Muscle layer of colon (tissue), 2 donors: ENCODE measurements around the gene UNC5A.

ENCODE experiments used
- H3K27ac ChIP-seq: one replicate; pipeline ENCODE4 v1.7.0; 2013; ENCODE audit warnings: low read depth, mild to moderate bottlenecking, low read length, moderate library complexity
- H3K27me3 ChIP-seq, 2 donors: one replicate each; pipeline ENCODE4 v1.7.0; 2013; ENCODE audit warnings: low read length in 2 of 2, mild to moderate bottlenecking in 2 of 2; ENCODE audit not compliant: insufficient read depth in 2 of 2, control insufficient read depth in 1 of 2
- H3K36me3 ChIP-seq: one replicate; pipeline ENCODE4 v1.7.0; 2013; ENCODE audit warnings: mild to moderate bottlenecking, low read length; ENCODE audit not compliant: insufficient read depth
- H3K4me1 ChIP-seq: one replicate; pipeline ENCODE4 v1.7.0; 2013; ENCODE audit warnings: mild to moderate bottlenecking, low read length; ENCODE audit not compliant: insufficient read depth
- H3K4me3 ChIP-seq, 2 donors: one replicate each; pipeline ENCODE4 v1.7.0; 2013; ENCODE audit warnings: low read length in 2 of 2, low read depth in 1 of 2, mild to moderate bottlenecking in 1 of 2, moderate library complexity in 1 of 2
- H3K9ac ChIP-seq: one replicate; pipeline ENCODE4 v1.7.0; 2013; ENCODE audit warnings: low read length
- H3K9me3 ChIP-seq: one replicate; pipeline ENCODE4 v1.7.0; 2013; ENCODE audit warnings: mild to moderate bottlenecking, low read length
- donor health status: abdominal sarcoma.
- donor health status: Adenocarcinoma of cecum.

The UNC5A gene

DNA sequence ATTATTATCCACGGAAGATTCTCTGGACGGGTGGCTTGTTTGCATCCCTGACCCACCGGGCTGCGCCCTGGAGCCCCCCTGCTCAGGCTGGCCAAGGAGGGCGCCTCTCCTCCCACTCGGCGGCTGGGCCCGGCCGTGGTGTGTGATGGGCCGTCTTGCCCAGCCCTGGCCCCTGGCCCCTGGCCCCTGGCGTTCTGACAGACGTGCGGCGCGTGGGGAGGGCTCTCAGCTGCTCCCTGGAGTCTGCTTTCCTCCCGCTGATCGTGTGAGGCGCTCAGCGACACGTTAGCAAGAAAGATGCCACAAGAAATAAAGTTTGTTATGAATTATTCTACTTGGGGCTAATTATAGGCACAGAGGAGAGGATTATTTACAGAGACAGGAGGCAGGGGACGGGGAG is 33.3 kb downstream of the UNC5A start:
- Histone ChIP-seq H3K9ac (no peak overlapping the region), H3K4me3 (no peak overlapping the region), H3K4me1 (no peaks in the 10 kb centered on the region), H3K36me3 (no peaks in the 10 kb centered on the region), H3K9me3 (no peaks in the 10 kb centered on the region), H3K27ac (no peak overlapping the region), H3K27me3 (peaks cover 0 to 26% of the 10 kb centered on the region in 2 donors)

- no peak overlapping the region for H3K4me3 ChIP-seq
- H3K4me1 ChIP-seq: no peaks in the 10 kb centered on the region
- no peaks in the 10 kb centered on the region for H3K9me3 ChIP-seq
- H3K9ac ChIP-seq: no peak overlapping the region
- H3K27me3 ChIP-seq: peaks cover 0 to 32% of the 10 kb centered on the region in 2 donors
- no peaks in the 10 kb centered on the region for H3K36me3 ChIP-seq
- no peak overlapping the region for H3K27ac ChIP-seq
These were observed 33.9 kb downstream of the UNC5A start for GRCh38 chr5:176844281-176844680.

DNA sequence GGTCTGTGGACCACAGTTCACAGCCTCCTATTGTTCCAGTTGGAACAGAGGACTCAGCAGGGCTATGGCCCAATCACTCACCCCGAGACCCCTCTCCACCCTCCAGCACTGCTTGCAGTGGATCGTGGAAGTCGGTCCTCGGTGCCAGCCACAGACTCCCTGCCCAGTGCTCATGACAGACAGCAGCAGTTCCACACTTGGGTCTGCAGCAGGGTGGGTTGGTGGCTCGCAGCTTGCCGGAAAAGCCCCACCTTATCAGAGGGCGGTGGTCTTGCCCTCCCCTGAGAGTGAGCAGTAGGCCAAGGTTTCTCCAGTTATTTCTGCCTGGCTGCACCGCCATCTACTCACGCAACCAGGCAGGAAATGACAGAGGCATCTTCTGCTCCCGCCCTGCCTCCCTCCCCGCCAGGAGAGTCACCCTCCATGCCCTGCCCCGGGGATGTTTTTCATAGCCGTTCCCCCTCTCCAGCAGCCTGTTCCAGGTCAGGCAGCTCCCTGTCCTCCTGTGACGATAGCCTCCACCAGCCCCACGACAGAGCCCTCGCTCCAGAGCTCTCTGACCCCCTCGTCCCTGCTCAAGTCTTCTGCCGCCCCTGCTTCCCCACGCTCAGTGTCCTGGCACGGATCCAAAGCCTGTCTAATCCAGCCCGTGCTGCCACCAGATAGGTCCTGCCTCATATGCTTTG is 34.5 kb downstream of the UNC5A start:
- peaks cover 0 to 36% of the 10 kb centered on the region in 2 donors for H3K27me3 ChIP-seq
- H3K4me1 ChIP-seq: no peaks in the 10 kb centered on the region
- H3K4me3 ChIP-seq: no peak overlapping the region
- no peaks in the 10 kb centered on the region for H3K36me3 ChIP-seq
- no peak overlapping the region for H3K27ac ChIP-seq
- no peaks in the 10 kb centered on the region for H3K9me3 ChIP-seq
- H3K9ac ChIP-seq: no peak overlapping the region

GRCh38 chr5:176845392-176845713 is 35.0 kb downstream of the UNC5A start:
- Histone ChIP-seq H3K36me3 (no peaks in the 10 kb centered on the region), H3K27ac (no peak overlapping the region), H3K27me3 (peaks cover 0 to 36% of the 10 kb centered on the region in 2 donors)

GRCh38 chr5:176846335-176847140 is 36.2 kb downstream of the UNC5A start:
- Histone ChIP-seq H3K36me3 (no peaks in the 10 kb centered on the region), H3K4me1 (no peaks in the 10 kb centered on the region), H3K4me3 (no peak overlapping the region), H3K9me3 (no peaks in the 10 kb centered on the region), H3K27ac (no peak overlapping the region), H3K27me3 (peaks cover 0 to 31% of the 10 kb centered on the region in 2 donors), H3K9ac (no peak overlapping the region)

More at GRCh38 chr5:176845392-176845713, 35.0 kb downstream of the UNC5A start:
- Histone ChIP-seq H3K9me3 (no peaks in the 10 kb centered on the region), H3K9ac (no peak overlapping the region), H3K4me3 (no peak overlapping the region), H3K4me1 (no peaks in the 10 kb centered on the region)

DNA sequence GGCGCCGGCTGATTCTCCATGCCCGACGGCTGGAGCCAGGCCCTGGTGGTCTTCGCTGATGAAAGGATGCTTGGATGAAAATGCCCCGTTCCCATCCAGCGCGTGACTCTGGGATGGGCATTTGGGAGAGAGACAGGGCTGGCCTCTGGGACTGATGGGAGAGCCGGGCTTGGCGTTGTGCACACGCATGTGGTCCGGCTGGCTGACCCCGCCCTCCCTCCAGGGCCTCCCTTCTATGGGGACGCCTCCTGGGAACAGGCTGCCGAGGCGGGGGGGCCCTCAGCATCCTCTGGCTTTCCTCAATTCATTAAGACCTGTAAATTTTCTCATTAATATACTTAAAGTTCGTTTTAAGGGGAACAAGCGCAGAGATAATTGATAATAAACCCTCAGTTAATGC is 36.8 kb downstream of the UNC5A start:
- Histone ChIP-seq H3K4me1 (no peaks in the 10 kb centered on the region), H3K9ac (no peak overlapping the region), H3K36me3 (no peaks in the 10 kb centered on the region), H3K4me3 (no peak overlapping the region), H3K27me3 (peaks cover 0 to 31% of the 10 kb centered on the region in 2 donors), H3K9me3 (no peaks in the 10 kb centered on the region), H3K27ac (no peak overlapping the region)

DNA sequence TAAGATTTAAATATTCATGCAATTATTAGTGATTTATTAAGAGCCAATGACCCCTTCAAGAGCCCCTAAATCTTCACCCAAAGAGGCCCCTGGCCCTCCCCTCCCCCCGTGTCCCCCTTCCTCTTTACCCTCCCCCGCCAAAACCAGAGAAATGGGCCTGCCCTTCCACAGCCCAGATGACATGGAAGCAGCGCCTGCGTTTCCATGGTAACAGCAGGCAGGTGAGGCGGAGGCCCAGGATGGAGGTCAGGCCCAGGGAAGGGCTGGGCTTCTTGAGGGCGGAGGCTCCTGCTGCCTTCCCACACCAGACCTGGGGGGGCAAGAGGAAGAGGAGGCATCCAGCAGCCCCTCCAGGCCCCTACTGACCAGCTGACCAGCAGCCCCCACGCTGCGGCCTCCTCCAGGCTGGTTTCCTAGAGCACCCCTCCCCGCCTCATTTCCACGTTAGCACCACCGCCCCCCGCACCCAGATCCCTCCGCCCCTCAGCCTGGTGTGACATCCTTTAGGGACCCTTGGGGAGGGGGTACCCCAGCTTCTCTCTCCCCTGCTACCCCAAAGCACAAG is 37.4 kb downstream of the UNC5A start:
- Histone ChIP-seq H3K27ac (no peak overlapping the region), H3K9ac (no peak overlapping the region), H3K4me3 (no peak overlapping the region), H3K9me3 (no peaks in the 10 kb centered on the region), H3K27me3 (peaks cover 0 to 31% of the 10 kb centered on the region in 2 donors), H3K36me3 (no peaks in the 10 kb centered on the region), H3K4me1 (no peaks in the 10 kb centered on the region)

DNA sequence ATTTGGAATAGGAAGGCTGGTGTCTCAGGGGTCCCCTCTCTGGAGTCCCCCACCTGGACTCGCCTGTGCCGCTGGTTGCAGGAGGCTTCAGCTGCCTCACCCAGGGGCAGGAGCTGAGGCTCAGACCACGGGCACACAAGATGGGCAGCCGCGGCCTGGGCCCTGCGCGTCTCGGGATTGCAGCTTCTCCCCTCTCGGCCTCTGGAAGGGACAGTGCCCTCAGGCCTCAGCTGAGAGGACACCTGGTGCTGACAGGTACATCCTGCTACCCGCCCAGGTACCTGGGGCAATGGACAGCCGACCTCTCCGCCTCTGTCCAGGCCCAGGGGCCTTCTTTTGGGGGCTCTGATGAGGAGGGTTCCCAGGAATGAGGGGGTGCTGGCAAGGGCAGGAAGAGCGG is 38.3 kb downstream of the UNC5A start:
- H3K9ac ChIP-seq: no peak overlapping the region
- H3K27ac ChIP-seq: no peak overlapping the region
- H3K9me3 ChIP-seq: no peaks in the 10 kb centered on the region
- H3K27me3 ChIP-seq: peaks cover 0 to 31% of the 10 kb centered on the region in 2 donors
- no peak overlapping the region for H3K4me3 ChIP-seq
- H3K36me3 ChIP-seq: no peaks in the 10 kb centered on the region
- H3K4me1 ChIP-seq: no peaks in the 10 kb centered on the region

- Histone ChIP-seq H3K27me3 (peaks cover 0 to 31% of the 10 kb centered on the region in 2 donors), H3K36me3 (no peaks in the 10 kb centered on the region), H3K9me3 (no peaks in the 10 kb centered on the region), H3K4me1 (no peaks in the 10 kb centered on the region), H3K4me3 (no peak overlapping the region), H3K9ac (no peak overlapping the region), H3K27ac (no peak overlapping the region)
These were observed 39.4 kb downstream of the UNC5A start for GRCh38 chr5:176849611-176850227.

GRCh38 chr5:176850371-176851245 is 40.2 kb downstream of the UNC5A start:
- Histone ChIP-seq H3K9ac (no peak overlapping the region), H3K9me3 (no peaks in the 10 kb centered on the region), H3K4me1 (no peaks in the 10 kb centered on the region), H3K27ac (no peak overlapping the region), H3K36me3 (no peaks in the 10 kb centered on the region), H3K27me3 (peaks cover 0 to 31% of the 10 kb centered on the region in 2 donors), H3K4me3 (no peak overlapping the region)

DNA sequence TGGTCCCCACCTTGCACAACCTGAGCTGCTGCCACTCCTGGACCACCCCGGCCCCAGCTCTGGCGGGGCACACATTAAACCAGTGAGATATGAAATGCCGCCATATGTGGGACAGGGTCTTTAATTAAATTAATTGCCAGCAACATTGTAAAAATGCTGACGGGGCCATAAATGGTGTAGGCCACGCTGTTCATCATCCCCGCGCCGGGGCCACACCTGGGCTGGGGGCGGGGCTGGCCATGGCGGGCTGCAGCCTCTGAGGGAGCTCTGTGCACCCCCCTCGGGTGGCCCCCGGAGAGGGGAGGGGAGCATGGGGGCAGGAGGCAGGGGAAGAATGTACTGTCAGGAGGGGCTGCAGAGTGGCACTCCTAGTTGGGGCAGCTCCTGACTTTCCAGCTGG is 41.0 kb downstream of the UNC5A start:
- peaks cover 0 to 27% of the 10 kb centered on the region in 2 donors for H3K27me3 ChIP-seq
- H3K9me3 ChIP-seq: no peaks in the 10 kb centered on the region
- H3K27ac ChIP-seq: no peak overlapping the region
- no peaks in the 10 kb centered on the region for H3K4me1 ChIP-seq
- no peak overlapping the region for H3K9ac ChIP-seq
- H3K36me3 ChIP-seq: no peaks in the 10 kb centered on the region
- no peak overlapping the region for H3K4me3 ChIP-seq
